MM.1S (cell line): ENCODE measurements around the gene CYRIA.

Experiments
- CTCF ChIP-seq: fragments of 300-600 bp; sonication (generic); IDR thresholded peaks from 2 replicates; pipeline ENCODE4 v1.5.1; 2016; ENCODE audit warnings: antibody characterized with exemption, low read length, mixed read lengths
- EZH2phosphoT487 ChIP-seq: fragments of 300-600 bp; sonication (generic); IDR thresholded peaks from 2 replicates; pipeline ENCODE4 v1.6.1; 2018; ENCODE audit warnings: antibody characterized with exemption, low read length

DNA sequence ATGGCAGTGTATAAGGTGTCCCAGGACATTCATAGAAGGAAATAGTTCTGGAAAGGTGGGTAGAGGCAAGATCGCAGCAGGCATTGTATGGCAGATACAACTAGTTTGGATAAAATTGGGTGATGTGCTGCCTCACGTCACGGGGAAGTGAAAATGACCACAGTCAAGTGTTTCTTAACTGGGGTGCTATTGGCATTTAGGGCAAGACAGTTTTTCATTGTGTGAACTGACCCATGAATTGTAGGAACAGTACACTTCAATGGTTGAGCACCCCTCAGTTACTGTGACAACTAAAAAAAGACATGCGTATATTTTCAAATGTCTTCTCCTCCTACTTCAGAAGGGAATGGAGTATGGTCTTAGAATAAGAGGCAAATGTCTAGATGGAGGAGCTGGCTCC is 22.3 kb upstream of the CYRIA start:
- TF ChIP-seq CTCF (no peak), EZH2phosphoT487 (no peak)
